ENCODE data around the gene B4GALNT4. TPM values are rescaled to one million over a fixed set of nuclear protein-coding genes. Genes with fewer than 3 reads are reported as not detected.

The B4GALNT4 gene
- total and polyA plus RNA-seq, 2 of the 13 experiments (the other 11 are each of a cell fraction or from before 2014, with no cell fraction given): 30.5 to 50.1 TPM

DNA sequence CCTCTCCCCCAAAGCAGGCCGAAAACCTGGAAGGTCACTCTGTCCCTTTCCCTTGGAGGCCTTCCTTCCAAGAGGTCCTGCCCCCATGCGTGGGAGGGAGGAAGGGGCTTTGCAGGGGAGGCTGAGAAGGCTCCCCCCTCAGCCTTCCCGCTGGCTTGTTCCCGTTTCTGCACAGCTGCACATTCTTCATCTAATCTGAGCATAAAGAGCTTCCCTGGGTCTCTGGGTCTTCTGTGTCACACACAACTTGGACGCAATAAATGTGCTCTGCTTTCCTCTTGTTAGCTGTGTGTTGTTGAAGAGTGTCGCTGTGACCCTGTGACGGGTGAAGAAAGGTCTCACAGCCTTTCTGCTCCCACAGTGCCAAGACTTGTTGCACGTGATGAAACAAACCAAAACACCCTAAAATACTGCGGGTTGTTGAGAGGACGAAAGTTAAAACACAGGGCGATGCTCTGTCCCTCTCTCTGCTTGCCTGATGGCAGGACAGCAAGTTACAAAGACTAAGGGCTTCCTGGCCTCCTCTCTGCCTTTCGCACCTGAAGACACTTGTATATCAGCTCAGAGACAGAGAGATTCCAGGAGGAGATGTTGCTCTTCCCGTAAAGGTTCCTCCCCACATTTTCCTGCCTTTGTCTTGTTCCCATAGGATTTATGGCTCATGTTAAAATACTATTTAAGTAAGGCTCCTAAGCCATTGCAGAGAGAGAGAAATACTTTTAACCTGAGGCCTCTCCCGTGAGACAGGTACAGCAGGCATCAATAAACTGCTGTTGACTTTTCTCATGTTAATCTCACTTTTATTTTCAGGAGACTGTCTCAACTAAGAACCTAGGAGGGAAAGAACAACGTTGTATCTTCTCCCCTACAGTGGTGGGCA, 33.3 kb upstream of the B4GALNT4 start:
- FAIRE-seq (no peak), ATAC-seq (peak; percentile 35; the same call in 2 of the 3 replicates), DNase-seq (ENCODE audit: low spot score) (no peak)
- peak overlapping the region; percentile 68 for H3K4me2 ChIP-seq (ENCODE audit: low read depth, low read length)
- no peaks in the 10 kb centered on the region for H3K79me2 ChIP-seq (ENCODE audit: insufficient read depth, low read length)
- no peaks in the 10 kb centered on the region for H3K36me3 ChIP-seq (replicated peaks in 1 of 2; ENCODE audit: control insufficient read depth in 1 of 2, insufficient read depth in 2 of 2, low read length in 2 of 2)
- in situ Hi-C loops (cut with HindIII; ENCODE audit: extremely low pct_ligation_motif_present, low pct_unique_long_range_greater_than_20kb) (no loop called here), intact Hi-C loops (cut with micrococcal nuclease; ENCODE audit: unreplicated experiment) (no loop called here)
- TF ChIP-seq CENPX (CRISPR knock-in tag; IDR thresholded peaks at IDR 0.05) (no peak), RFX5 (IDR thresholded peaks at IDR 0.05; ENCODE audit: low read depth, low read length) (no peak), HIVEP1 (CRISPR knock-in tag; IDR thresholded peaks at IDR 0.05) (no peak), MEF2D (CRISPR knock-in tag; IDR thresholded peaks at IDR 0.05) (no peak), ZNF44 (CRISPR knock-in tag; IDR thresholded peaks at IDR 0.05) (no peak), ZNF556 (CRISPR knock-in tag; IDR thresholded peaks at IDR 0.05; ENCODE audit: borderline replicate concordance) (no peak), ZNF577 (CRISPR knock-in tag; IDR thresholded peaks at IDR 0.05; ENCODE audit: borderline replicate concordance, low read depth) (no peak), NFIB (CRISPR knock-in tag; IDR thresholded peaks at IDR 0.05; ENCODE audit: borderline replicate concordance) (no peak), ZNF3 (CRISPR knock-in tag; IDR thresholded peaks at IDR 0.05) (no peak), NFE2L2 (IDR thresholded peaks at IDR 0.05; ENCODE audit: low read length) (no peak), ELK4 (CRISPR knock-in tag; IDR thresholded peaks at IDR 0.05; ENCODE audit: borderline replicate concordance) (no peak), DNMT3B (CRISPR knock-in tag; conservative IDR thresholded peaks at IDR 0.05) (no peak), HCFC1 (IDR thresholded peaks at IDR 0.05; ENCODE audit: low read depth, low read length) (no peak), NFE2 (CRISPR knock-in tag; IDR thresholded peaks at IDR 0.05) (no peak), KLF15 (CRISPR knock-in tag; IDR thresholded peaks at IDR 0.05; ENCODE audit: borderline replicate concordance) (no peak), ZFAT (CRISPR knock-in tag; conservative IDR thresholded peaks at IDR 0.05) (no peak), ZNF660 (CRISPR knock-in tag; IDR thresholded peaks at IDR 0.05; ENCODE audit: borderline replicate concordance, low read depth) (no peak), ZNF225 (CRISPR knock-in tag; IDR thresholded peaks at IDR 0.05) (no peak)
- 7% methylated on average over 13 of the region's 15 CpGs for WGBS (ENCODE audit: low lambda C conversion rate)
- ChIA-PET POLR2A (interaction anchor here (1.7 to 3.0 kb wide), 3 partner anchors 9 to 20 kb away, joined by 6 to 8 read pairs (median 8); no protein-coding TSS in a partner anchor), CTCF (ENCODE audit: low intra/inter-chr PET ratio, low total read pairs) (no interaction called here)
- BruUV-seq (replicated peaks): no TSS peak
- no peaks in the 10 kb centered on the region for H3K9me3 ChIP-seq (ENCODE audit: low read length)
- H3K27ac ChIP-seq (ENCODE audit: extremely low read length, insufficient read depth, low read length): no peak overlapping the region
- peak overlapping the region; percentile 50; the same call in 1 of the 2 replicates for H3K9ac ChIP-seq (ENCODE audit: insufficient read depth, low read depth, low read length)
- peaks cover 23% of the 10 kb centered on the region for H3K4me1 ChIP-seq (ENCODE audit: insufficient read depth, low read length)
- H3K4me3 ChIP-seq (replicated peaks in 1 of 3; ENCODE audit: insufficient read depth in 1 of 3, low read depth in 2 of 3, low read length in 3 of 3): peak overlapping the region in 1 of 3 experiments; percentile 34; a peak in 2 of 6 replicates
- H2AFZ ChIP-seq (ENCODE audit: low read length): peak overlapping the region; percentile 91
- peaks cover 0 to 13% of the 10 kb centered on the region in 2 experiments; a peak in 3 of 5 replicates for H3K27me3 ChIP-seq (ENCODE audit: control insufficient read depth in 1 of 2, insufficient read depth in 2 of 2, low read length in 2 of 2)
- no peaks in the 10 kb centered on the region for H4K20me1 ChIP-seq (ENCODE audit: insufficient read depth, low read length)
